Measurements from ENCODE around the gene SNED1.

GRCh38 chr2:240960309-240960970 is 38.0 kb upstream of the SNED1 start:
- TF ChIP-seq, protein P1, sequence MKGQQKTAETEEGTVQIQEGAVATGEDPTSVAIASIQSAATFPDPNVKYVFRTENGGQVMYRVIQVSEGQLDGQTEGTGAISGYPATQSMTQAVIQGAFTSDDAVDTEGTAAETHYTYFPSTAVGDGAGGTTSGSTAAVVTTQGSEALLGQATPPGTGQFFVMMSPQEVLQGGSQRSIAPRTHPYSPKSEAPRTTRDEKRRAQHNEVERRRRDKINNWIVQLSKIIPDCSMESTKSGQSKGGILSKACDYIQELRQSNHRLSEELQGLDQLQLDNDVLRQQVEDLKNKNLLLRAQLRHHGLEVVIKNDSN (CRISPR knock-in tag; IDR thresholded peaks at IDR 0.05) = no peak
- TF ChIP-seq ETV6 (CRISPR knock-in tag; IDR thresholded peaks at IDR 0.05) (no peak), TP53 (CRISPR knock-in tag; IDR thresholded peaks at IDR 0.05) (no peak), FOXJ3 (CRISPR knock-in tag; IDR thresholded peaks at IDR 0.05; ENCODE audit: borderline replicate concordance) (no peak), MAX (CRISPR knock-in tag; IDR thresholded peaks at IDR 0.05) (no peak), E2F1 (CRISPR knock-in tag; IDR thresholded peaks at IDR 0.05) (no peak), ELF4 (CRISPR knock-in tag; IDR thresholded peaks at IDR 0.05; ENCODE audit: low read depth) (no peak), NR1H2 (CRISPR knock-in tag; IDR thresholded peaks at IDR 0.05) (no peak), FOXP1 (CRISPR knock-in tag; IDR thresholded peaks at IDR 0.05; ENCODE audit: borderline replicate concordance) (no peak; the same call in 1 of the 2 replicates), SP1 (CRISPR knock-in tag; conservative IDR thresholded peaks at IDR 0.05) (no peak), ZBTB43 (CRISPR knock-in tag; IDR thresholded peaks at IDR 0.05) (no peak)
- TF ChIP-seq, protein P2, sequence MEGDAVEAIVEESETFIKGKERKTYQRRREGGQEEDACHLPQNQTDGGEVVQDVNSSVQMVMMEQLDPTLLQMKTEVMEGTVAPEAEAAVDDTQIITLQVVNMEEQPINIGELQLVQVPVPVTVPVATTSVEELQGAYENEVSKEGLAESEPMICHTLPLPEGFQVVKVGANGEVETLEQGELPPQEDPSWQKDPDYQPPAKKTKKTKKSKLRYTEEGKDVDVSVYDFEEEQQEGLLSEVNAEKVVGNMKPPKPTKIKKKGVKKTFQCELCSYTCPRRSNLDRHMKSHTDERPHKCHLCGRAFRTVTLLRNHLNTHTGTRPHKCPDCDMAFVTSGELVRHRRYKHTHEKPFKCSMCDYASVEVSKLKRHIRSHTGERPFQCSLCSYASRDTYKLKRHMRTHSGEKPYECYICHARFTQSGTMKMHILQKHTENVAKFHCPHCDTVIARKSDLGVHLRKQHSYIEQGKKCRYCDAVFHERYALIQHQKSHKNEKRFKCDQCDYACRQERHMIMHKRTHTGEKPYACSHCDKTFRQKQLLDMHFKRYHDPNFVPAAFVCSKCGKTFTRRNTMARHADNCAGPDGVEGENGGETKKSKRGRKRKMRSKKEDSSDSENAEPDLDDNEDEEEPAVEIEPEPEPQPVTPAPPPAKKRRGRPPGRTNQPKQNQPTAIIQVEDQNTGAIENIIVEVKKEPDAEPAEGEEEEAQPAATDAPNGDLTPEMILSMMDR (IDR thresholded peaks at IDR 0.05) = no peak
- TF ChIP-seq, protein P3, sequence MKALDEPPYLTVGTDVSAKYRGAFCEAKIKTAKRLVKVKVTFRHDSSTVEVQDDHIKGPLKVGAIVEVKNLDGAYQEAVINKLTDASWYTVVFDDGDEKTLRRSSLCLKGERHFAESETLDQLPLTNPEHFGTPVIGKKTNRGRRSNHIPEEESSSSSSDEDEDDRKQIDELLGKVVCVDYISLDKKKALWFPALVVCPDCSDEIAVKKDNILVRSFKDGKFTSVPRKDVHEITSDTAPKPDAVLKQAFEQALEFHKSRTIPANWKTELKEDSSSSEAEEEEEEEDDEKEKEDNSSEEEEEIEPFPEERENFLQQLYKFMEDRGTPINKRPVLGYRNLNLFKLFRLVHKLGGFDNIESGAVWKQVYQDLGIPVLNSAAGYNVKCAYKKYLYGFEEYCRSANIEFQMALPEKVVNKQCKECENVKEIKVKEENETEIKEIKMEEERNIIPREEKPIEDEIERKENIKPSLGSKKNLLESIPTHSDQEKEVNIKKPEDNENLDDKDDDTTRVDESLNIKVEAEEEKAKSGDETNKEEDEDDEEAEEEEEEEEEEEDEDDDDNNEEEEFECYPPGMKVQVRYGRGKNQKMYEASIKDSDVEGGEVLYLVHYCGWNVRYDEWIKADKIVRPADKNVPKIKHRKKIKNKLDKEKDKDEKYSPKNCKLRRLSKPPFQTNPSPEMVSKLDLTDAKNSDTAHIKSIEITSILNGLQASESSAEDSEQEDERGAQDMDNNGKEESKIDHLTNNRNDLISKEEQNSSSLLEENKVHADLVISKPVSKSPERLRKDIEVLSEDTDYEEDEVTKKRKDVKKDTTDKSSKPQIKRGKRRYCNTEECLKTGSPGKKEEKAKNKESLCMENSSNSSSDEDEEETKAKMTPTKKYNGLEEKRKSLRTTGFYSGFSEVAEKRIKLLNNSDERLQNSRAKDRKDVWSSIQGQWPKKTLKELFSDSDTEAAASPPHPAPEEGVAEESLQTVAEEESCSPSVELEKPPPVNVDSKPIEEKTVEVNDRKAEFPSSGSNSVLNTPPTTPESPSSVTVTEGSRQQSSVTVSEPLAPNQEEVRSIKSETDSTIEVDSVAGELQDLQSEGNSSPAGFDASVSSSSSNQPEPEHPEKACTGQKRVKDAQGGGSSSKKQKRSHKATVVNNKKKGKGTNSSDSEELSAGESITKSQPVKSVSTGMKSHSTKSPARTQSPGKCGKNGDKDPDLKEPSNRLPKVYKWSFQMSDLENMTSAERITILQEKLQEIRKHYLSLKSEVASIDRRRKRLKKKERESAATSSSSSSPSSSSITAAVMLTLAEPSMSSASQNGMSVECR (CRISPR knock-in tag; IDR thresholded peaks at IDR 0.05; ENCODE audit: borderline replicate concordance) = no peak
- TF ChIP-seq, protein P4, sequence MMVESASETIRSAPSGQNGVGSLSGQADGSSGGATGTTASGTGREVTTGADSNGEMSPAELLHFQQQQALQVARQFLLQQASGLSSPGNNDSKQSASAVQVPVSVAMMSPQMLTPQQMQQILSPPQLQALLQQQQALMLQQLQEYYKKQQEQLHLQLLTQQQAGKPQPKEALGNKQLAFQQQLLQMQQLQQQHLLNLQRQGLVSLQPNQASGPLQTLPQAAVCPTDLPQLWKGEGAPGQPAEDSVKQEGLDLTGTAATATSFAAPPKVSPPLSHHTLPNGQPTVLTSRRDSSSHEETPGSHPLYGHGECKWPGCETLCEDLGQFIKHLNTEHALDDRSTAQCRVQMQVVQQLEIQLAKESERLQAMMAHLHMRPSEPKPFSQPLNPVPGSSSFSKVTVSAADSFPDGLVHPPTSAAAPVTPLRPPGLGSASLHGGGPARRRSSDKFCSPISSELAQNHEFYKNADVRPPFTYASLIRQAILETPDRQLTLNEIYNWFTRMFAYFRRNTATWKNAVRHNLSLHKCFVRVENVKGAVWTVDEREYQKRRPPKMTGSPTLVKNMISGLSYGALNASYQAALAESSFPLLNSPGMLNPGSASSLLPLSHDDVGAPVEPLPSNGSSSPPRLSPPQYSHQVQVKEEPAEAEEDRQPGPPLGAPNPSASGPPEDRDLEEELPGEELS (CRISPR knock-in tag; IDR thresholded peaks at IDR 0.05) = no peak
